Ovary (tissue), 9 donors: ENCODE measurements around the gene HYCC2. TPM values are rescaled to one million over a fixed set of nuclear protein-coding genes. Genes with fewer than 3 reads are reported as not detected.
A peak's percentile ranks its signal among the peaks of the same experiment; 100 is the strongest.

Source experiments
- DNase-seq, 5 donors: peaks; one replicate each; pipeline ENCODE4 v3.0.0-alpha.2; 2019 to 2020
- H3K27ac ChIP-seq, 2 donors: fragments of 200-600 bp; one replicate each; pipeline versions ENCODE4 v1.5.1 to v1.8.0; 2019 to 2022
- H3K27me3 ChIP-seq: fragments of 200-600 bp; one replicate; pipeline ENCODE4 v1.8.0; 2022
- H3K36me3 ChIP-seq: fragments of 200-600 bp; sonication (generic); one replicate; pipeline ENCODE4 v1.5.1; 2019
- H3K4me1 ChIP-seq: one replicate; pipeline ENCODE4 v1.8.1; 2013; ENCODE audit warnings: mild to moderate bottlenecking, moderate library complexity; ENCODE audit not compliant: insufficient read depth
- H3K4me3 ChIP-seq: fragments of 200-600 bp; sonication (generic); one replicate; pipeline ENCODE4 v1.5.1; 2017
- H3K9me3 ChIP-seq, 2 donors: fragments of 200-600 bp in 1 of 2; sonication (generic) in 1 of 2; one replicate each; pipeline versions ENCODE4 v1.5.1 to v1.8.1; 2013 to 2019; ENCODE audit warnings: mild to moderate bottlenecking in 1 of 2, moderate library complexity in 1 of 2
- CTCF ChIP-seq, 3 donors: fragments of 450-650 bp in 2 of 3; fragments of 200-600 bp in 1 of 3; IDR thresholded peaks; one replicate each; pipeline versions ENCODE4 v1.5.1 to v1.8.0; 2016 to 2022; ENCODE audit warnings: antibody characterized with exemption in 3 of 3, mild to moderate bottlenecking in 1 of 3
- EP300 ChIP-seq: sonication (generic); formaldehyde crosslinking; IDR thresholded peaks from one replicate; pipeline ENCODE4 v1.6.1; 2017; ENCODE audit warnings: antibody characterized with exemption
- POLR2A ChIP-seq: fragments of 450-650 bp; IDR thresholded peaks from one replicate; pipeline ENCODE4 v1.6.1; 2017; ENCODE audit warnings: antibody characterized with exemption, mild to moderate bottlenecking, moderate library complexity
- WGBS, 3 donors: extraction: QIAGEN DNeasy Blood & Tissue Kit in 1 of 3; methylation state at CpG; one replicate each; pipeline versions ENCODE4 v1.1.5 to v1.1.7; 2013 to 2017; 5-methylcytosine and 5-hydroxymethylcytosine counted together
- intact Hi-C, 4 donors: fragments of 100-400 bp; cut with DNase I; formaldehyde crosslinking; loops; one replicate each; pipeline versions ENCODE4 v1.11.0 to v1.15.1; 2022 to 2023
- polyA plus RNA-seq, 2 donors: library from polyadenylated mRNA; stranded (reverse); fragments of 200-250 nt in 1 of 2; fragments of 350-450 nt in 1 of 2; fragmentation: Illumina TruSeq in 1 of 2; extraction: RNeasy Lipid Tissue Mini Kit (QIAGEN cat#74804) in 1 of 2; gene quantifications; one replicate each; pipeline ENCODE4 v1.2.3, GENCODE V29; 2013 to 2014
- total RNA-seq, 7 donors: library from RNA; depleted of rRNA in 2 of 7; stranded (reverse); fragments of >200 nt in 2 of 7; fragmentation: NEBNext Ultra II Directional in 3 of 7; extraction: Animal tissue kit (Norgen Biotek cat#: 25700) in 3 of 7; gene quantifications; one replicate each; pipeline versions ENCODE4 v1.1.0 to v1.2.4, GENCODE V29; 2016 to 2023
- donor health status: DM: no; HTN: no; CAD: no; lungs with moderate emphysema.
- donor health status: DM: no; HTN: no; CAD: no.
- donor health status: Bipolar disorder and iron deficiency.
- donor health status: DM: yes; HTN: yes; CAD: no.
- donor health status: DM: no; HTN: no; CAD: no.
- donor health status: DM: yes; HTN: yes; CAD: no.

Gene HYCC2
- total and polyA plus RNA-seq, 9 donors: 3.4 to 21.1 (median 13.7) TPM

- Histone ChIP-seq H3K27me3 (no peaks in the 10 kb centered on the region), H3K4me1 (peaks cover 2% of the 10 kb centered on the region), H3K9me3 (no peaks in the 10 kb centered on the region), H3K4me3 (no peak overlapping the region), H3K27ac (no peak overlapping the region), H3K36me3 (no peaks in the 10 kb centered on the region)
- WGBS, 3 donors: 74 to 77% (median 74%) methylated on average over 7 of the region's 7 CpGs
- TF ChIP-seq EP300 (no peak), POLR2A (no peak), CTCF (IDR thresholded peaks at IDR 0.05) (no peak)
- intact Hi-C loops: loop anchor here in 1 of 4 donors (5.0 to 10.0 kb wide), 2 partner anchors 42 to 110 kb away; partner anchors contain the start of genes CFLAR and ORC2
- DNase-seq: no peak
These were observed 3.5 kb upstream of the HYCC2 start for GRCh38 chr2:201074996-201075395.

- no peak overlapping the region for H3K27ac ChIP-seq
- intact Hi-C loops: loop anchor here in 1 of 4 donors (5.0 to 10.0 kb wide), 2 partner anchors 44 to 108 kb away; partner anchors contain the start of genes CFLAR and ORC2
- TF ChIP-seq EP300: no peak
- TF ChIP-seq CTCF (IDR thresholded peaks at IDR 0.05): no peak
- TF ChIP-seq POLR2A: no peak
- H3K36me3 ChIP-seq: no peaks in the 10 kb centered on the region
- peaks cover 3% of the 10 kb centered on the region for H3K4me1 ChIP-seq
- no peaks in the 10 kb centered on the region for H3K9me3 ChIP-seq
- DNase-seq: no peak
- WGBS, 3 donors: 76 to 93% (median 83%) methylated on average over 1 of the region's 1 CpG
- H3K27me3 ChIP-seq: no peaks in the 10 kb centered on the region
- no peak overlapping the region for H3K4me3 ChIP-seq
These were observed 1.6 kb upstream of the HYCC2 start for GRCh38 chr2:201073071-201073470.

- Histone ChIP-seq H3K27ac (no peak overlapping the region), H3K36me3 (no peaks in the 10 kb centered on the region), H3K9me3 (no peaks in the 10 kb centered on the region), H3K4me1 (peaks cover 3% of the 10 kb centered on the region), H3K27me3 (no peaks in the 10 kb centered on the region), H3K4me3 (peak overlapping the region; percentile 60)
- intact Hi-C loops: loop anchor here in 1 of 4 donors (5.0 to 10.0 kb wide), 2 partner anchors 45 to 107 kb away; partner anchors contain the start of genes CFLAR and ORC2
- DNase-seq: no peak
- TF ChIP-seq POLR2A: no peak
- TF ChIP-seq EP300: no peak
- WGBS, 3 donors: 1 to 2% (median 1%) methylated on average over 5 of the region's 5 CpGs
These were observed 695 bp upstream of the HYCC2 start for GRCh38 chr2:201072201-201072530.

- intact Hi-C loops: loop anchor here in 1 of 4 donors (5.0 to 10.0 kb wide), 2 partner anchors 46 to 106 kb away; partner anchors contain the start of genes CFLAR and ORC2
These were observed 458 bp downstream of the HYCC2 start for GRCh38 chr2:201070948-201071478.

More at GRCh38 chr2:201070948-201071478, 458 bp downstream of the HYCC2 start:
- WGBS, 3 donors: 0% methylated on average over 21 of the region's 21 CpGs
- no peak for TF ChIP-seq CTCF (IDR thresholded peaks at IDR 0.05)
- no peak for TF ChIP-seq POLR2A
- TF ChIP-seq EP300: no peak
- Histone ChIP-seq H3K9me3 (no peaks in the 10 kb centered on the region), H3K27ac (peak overlapping the region; percentile 72 to 79), H3K4me1 (peaks cover 3% of the 10 kb centered on the region), H3K27me3 (no peaks in the 10 kb centered on the region), H3K4me3 (peak overlapping the region; percentile 60), H3K36me3 (no peaks in the 10 kb centered on the region)
- DNase-seq: no peak
